Right renal pelvis (tissue), 4 donors: ENCODE measurements around the gene RNF111. TPM values are rescaled to one million over a fixed set of nuclear protein-coding genes. Genes with fewer than 3 reads are reported as not detected.

Experiments
- DNase-seq, 4 donors: peaks; one replicate each; pipeline ENCODE4 v3.0.0-alpha.2; 2013; ENCODE audit warnings: low read depth in 4 of 4, low spot score in 3 of 4, missing footprints in 1 of 4
- polyA plus RNA-seq, 4 donors: library from polyadenylated mRNA; unstranded; fragments of 120-200 nt; gene quantifications; one replicate each; pipeline ENCODE4 v1.2.1, GENCODE V29; 2013; ENCODE audit not compliant: insufficient read length in 4 of 4

RNF111 gene
- polyA plus RNA-seq, result 10 to 100 TPM; 35.4 to 50.4 (median 44.7) TPM

DNA sequence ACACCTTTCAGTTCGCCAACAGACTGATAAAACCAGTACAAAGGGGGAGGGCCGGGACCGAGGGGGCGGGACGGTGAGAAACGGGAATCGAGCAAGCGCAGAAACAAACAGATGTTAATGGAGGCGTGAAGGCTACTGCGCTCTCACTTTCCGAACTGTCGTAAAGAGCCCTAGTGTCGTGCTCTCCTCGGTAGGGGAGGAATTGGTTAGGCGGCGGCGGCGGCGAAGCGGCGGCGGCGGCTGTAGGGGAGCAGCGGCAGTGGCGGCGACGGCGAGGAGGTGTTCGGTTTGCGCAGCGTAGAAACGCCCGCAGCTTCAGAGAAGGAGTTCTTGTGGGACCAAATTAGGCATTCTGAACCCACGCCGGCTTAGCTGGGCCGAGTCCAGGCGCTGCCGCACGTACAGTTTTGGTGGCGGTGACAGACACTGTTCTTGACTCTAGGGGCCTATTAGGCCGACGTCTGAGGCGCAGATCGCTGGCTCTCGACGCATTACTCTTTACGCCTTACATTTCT is at the start of gene RNF111:
RNF111 (plus strand) TSS at position 173 of the 515 bp plus-strand sequence. CDS start 43,160 bp downstream, outside the sequence.
- DNase-seq, result peak; percentile 74 to 88 (median 87)

DNA sequence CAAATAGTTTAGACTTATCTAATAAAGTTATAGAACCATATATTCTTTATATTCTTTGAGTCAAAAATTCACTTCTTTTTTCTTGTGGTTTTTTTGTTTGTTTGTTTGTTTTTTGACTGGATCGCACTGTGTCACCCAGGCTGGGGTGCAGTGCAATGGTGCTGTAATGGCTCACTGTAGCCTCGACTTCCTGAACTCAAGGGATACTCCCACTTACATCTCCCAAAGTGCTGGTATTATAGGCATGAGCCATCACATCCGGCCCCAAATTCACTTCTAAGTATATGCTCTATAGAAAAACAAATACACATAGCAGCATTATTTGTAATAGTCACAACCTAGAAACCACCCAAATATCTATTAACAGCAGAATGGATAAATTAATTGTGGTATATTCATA is 40.3 kb upstream of the RNF111 start:
- DNase-seq, result no peak

DNA sequence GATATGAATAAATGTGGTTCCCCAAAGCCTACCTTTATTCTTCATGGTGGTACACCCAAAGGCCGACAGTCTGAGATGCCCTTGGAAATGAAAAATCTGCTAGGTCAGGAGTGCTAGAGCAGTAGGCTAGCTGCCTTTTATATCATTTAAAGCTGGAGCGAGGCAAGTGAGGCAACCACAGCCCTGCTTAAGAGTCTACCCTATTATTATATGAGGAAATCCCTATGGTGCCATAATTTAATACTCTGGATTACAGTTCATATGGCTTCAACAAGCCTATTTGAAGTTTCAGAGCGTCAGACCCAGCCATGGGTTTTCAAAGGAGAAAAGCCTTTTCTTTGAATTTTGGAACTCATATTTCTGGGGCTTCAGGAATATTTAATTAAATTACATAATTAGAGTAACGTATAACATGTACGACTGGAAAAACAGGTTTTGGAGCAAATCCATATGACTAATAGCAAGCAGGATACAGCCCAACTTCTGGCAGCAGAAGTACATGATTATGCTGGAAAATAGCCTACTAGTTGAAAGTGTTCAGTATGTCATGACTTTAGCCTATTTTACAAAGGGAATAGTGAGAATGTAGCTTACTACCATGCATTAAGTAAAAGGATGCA is 36.0 kb upstream of the RNF111 start:
- DNase-seq, result no peak

DNA sequence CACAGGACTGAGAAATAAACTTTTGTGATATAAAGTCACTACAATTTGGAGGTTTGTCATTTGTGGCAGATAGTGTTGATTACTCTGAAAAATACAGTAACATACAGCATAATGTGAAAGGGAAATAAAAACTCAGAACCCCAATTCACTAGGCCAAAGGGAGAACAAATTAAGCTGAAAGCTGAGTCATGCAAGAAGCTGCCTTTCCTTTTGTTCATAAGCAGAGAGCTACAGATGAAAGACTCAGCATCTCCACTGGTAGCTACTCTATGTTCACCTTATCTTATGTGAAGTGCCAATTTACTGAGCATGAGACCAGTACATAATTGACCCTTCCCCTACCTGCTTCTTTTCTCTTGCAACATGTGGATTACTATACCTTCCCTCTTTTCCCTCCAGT is 34.7 kb upstream of the RNF111 start:
- no peak for DNase-seq

DNA sequence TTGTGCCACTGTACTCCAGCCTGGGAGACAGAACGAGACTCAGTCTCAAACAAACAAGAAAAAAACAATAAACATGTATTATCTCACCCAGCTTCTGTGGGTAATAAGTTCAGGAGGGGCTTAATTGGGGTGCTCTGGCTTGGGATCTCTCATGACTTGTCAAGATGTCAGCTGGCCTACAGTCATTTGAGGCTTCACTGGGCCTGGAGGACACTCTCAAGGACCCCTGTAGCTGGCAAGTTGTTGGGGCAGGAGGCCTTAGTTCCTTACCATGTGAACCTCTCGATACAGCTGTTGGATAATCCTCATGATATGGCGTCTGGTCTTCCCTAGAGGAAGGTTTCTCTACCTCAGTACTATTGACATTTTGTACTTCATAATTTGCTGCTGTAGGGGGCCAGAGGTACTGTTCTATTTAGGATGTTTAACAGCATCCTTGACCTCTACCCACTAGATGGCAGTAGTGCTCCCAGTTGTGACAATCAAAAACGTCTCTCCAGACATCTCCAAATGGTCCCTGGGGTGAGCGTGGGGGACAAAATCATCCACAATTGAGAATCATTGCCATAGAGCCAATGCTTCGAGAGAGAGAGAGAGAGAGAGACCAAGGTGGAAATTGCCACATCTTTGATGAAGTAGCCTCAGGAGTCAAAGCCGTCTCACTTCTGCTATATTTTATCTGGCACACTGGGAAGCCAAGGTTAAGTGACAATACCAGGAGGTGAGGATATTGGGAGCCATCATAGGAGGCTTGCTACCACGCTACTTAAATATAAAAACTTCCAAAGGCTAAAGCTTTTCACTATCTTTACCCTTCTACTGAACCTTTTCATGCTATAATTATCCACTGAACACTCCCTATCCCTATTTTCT is 30.1 kb upstream of the RNF111 start:
- peak in 1 of 4 donors; percentile 13 for DNase-seq

DNA sequence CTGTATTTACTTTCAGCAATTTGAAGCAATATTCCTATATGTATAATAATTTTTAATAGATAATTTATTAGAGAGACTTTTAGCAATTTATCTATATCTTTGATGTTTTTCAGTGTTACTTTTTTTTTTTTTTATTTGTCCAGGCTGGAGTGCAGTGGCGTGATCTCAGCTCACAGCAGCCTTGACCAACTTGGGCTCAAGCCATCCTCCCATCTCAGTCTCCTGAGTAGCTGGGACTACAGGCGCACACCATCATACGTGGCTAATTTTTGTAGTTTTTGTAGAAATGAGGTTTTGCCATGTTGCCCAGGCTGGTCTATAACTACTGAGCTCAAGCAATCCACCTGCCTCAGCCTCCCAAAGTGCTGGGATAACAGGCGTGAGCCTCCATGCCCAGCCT is 28.7 kb upstream of the RNF111 start:
- no peak for DNase-seq

DNA sequence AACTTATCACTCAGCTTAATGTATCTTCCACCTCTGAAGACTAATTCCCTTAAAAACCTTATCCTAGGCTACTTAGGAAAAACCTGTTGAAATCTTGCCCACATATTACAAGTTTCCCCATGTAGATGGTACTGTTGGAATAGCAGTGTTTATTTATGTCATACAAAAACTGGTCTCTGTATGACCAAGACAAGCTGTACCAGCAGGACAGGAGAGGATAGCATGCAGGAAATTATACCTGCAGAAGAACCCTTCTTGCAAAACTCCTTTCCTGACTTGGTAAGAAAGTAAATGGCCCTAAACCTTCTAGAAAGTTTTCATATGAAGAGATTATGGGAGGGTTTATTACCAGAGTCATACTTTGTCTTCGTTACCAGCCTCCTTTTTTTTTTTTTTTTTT is 25.3 kb upstream of the RNF111 start:
- DNase-seq, result no peak

DNA sequence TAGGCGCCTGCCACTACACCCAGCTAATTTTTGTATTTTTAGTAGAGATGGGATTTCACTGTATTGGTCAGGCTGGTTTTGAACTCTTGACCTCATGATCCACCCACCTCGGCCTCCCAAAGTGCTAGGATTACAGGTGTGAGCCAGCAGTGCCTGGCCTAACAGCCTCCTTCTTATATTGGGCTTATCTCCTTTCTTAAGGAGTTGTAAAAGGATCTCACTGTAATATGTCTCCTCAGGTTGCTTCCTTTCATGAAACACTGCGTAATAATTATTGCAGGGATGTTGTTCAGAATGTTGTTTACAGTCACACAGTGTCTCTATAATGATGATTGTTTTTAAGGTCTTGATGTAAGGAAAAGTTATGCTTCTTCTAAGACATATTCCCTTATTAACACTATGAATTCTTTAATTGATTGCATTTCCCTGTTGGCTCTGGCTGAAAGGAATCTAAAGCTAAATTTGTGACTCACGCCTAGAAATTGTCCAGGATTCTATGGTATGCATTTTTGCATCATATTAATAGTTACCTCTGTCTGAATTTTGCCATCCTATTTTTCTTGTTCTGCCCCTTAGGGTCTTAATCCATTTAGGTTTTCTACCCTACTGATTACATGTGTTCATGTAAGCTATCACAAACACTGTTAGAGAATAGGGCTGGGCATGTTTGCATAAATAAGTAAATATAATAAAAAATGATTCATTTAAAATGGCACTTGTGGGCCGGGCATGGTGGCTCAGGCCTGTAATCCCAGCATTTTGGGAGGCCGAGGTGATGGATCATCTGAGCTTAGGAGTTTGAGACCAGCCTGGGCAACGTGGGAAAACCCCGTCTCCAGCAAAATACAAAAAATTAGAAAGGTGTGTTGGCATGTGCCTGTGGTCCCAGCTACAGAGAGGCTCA is 24.5 kb upstream of the RNF111 start:
- no peak for DNase-seq

DNA sequence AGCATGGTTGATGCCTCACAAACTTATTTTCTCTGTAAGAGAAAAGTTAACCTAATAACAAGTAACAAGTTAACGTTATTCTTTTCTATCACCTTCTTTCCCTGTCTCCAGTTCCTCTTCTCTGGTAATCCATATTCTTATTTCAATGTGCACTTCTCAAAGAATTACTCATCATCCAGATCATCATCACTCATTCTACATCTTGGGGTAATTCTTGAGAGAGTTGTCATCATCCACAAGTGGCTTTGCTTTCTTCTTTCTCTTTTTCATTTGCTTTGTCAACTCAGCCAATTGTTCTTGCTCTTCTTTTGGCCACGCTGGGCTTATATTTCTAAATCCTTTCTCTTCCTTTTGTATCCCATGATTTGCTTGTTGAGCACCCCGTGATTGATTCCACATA is 20.8 kb upstream of the RNF111 start:
- no peak for DNase-seq

DNA sequence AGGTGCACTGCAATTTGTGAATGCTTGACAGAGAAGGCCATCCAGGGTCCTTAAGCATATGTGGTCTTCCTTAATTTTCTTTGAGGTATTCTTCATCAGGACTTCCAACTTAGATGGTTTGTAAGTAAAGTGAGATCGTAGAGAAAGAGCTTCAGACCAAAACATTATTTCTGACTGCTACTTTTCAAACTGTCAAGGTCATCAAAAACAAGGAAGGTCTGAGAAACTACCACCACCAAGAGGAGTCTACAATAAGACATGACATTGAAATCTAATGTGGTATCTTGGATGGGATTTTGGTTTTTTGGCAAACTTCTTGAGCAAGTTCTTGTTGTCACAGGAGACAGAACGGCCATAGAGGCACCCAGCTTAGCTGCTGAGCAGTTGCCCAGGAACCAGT is 20.0 kb upstream of the RNF111 start:
- no peak for DNase-seq

DNA sequence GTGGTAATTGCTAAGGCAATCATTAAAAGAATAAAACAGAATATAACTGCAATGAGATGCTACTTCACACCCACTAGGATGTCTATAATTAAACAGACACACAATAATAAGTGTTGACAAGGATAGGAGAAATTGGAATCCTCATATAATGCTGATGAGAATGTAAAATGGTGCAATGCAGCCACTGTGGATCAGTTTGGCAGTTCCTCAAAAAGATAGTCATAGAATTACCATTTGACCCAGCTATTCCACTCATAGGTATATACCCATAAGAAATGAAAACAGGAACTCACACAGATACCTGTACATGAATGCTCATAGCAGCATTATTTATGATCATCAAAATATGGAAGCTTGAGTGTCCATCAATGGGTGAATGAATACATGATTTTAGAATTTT is 9.6 kb upstream of the RNF111 start:
- DNase-seq, result no peak

DNA sequence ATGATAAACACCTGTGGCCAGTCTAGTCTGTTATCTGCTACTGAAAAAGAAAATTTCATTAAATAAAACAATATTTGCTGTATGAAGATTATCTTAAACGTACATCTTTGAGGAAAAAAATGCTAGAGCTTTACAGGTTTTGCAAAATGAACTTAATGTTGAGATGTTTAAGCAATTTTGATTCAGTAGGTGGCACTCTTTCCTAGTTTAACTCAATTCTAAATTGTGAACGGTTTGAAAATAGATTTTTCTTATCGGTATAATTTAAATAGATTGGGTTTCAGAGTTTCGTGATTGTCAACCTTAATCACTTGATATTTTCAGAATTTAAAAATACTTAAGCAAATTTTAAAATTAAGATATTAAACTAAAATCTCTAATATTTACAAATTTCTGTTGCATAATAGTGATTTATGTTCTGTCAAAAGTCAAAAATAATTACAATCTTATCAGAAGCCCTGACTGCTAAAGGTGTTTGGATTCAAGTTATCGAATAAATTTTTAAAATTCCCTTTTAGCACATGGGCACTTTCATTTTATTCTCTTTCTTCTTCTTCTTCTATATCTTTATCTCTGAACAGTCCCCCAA is 7.0 kb upstream of the RNF111 start:
- DNase-seq, result no peak

DNA sequence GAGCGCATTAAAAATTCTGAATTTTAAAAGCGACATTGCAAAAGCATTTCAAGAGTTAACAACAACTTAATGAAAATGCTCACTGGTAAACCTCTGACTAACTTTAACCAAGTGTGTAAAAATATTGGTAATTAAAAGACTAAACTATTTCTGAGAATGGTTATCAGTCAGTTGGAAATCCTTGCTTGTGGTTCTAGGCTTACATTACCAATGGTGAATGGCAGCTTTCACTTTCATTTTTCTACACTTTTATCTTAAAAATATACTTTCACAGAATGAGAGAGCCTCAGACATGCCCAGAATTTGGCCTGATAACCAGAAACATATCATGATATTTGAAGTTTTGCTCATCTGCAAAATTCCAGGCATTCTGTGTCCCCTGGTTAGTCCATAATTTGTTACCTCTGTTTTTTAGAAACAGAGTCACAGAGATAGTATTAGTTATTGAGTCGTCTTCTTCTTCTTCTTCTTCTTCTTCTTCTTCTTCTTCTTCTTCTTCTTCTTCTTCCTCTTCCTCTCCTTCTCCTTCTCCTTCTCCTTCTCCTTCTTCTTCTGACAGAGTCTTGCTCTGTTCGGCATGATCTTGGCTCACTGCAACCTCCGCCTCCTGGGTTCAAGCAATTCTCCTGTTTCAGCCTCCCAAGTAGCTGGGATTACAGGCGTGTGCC is 5.5 kb upstream of the RNF111 start:
- DNase-seq, result no peak

DNA sequence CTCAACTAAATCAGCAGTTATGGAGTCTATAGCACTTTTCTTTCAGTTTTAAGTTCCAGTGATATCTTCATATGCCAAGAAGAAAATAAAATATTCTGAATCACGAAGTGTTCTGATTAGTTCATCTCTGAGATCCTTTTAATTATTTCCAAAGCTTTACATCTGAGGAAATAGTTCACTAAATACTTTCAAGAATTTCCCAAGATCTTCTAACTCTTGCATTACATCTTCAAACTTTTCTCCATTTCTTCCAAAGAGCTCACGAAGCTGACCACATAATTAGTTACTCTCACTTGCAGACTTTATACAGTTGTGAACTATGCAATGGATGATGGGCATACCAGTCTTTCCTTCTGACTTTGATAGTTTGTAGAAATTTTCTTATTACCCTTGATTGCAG is 4.2 kb upstream of the RNF111 start:
- DNase-seq, result no peak

DNA sequence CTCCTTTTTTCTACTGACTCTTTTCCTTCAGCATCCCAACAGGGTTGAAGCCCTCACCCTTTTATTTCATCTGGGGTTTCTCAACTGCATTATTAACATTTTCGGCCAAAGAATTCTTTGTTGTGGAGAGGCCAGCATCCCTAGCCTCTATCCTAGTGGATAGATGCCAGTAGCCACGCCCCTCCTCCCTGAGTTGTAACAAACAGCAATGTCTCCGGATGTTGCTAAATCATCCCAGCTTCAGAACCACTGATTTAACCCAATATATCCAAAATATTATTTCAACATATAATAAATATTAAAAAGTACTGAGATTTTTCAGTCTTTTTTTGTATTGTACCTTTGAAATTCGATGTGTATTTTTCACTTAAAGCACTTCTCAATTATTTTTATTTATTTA is 2.0 kb upstream of the RNF111 start:
- no peak for DNase-seq

DNA sequence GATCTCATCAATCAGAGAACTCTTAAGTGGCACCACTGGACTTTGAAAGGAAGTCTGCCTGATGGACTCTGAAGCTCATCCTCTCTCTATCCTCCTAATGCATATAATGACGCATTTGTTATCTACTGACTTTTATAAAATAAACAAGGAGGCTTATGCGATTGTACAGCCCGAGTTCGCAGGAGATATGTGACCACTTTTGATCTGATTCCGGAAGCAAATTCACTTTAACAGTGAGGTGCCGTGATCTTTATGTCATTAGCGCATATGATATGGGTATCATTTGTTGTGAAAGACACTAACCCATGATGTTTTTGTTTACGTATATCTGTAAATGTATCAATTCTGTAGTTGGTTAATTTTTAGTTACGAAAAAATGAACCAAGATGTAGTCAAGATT is 427 bp upstream of the RNF111 start:
- peak in 1 of 4 donors; percentile 32 for DNase-seq

DNA sequence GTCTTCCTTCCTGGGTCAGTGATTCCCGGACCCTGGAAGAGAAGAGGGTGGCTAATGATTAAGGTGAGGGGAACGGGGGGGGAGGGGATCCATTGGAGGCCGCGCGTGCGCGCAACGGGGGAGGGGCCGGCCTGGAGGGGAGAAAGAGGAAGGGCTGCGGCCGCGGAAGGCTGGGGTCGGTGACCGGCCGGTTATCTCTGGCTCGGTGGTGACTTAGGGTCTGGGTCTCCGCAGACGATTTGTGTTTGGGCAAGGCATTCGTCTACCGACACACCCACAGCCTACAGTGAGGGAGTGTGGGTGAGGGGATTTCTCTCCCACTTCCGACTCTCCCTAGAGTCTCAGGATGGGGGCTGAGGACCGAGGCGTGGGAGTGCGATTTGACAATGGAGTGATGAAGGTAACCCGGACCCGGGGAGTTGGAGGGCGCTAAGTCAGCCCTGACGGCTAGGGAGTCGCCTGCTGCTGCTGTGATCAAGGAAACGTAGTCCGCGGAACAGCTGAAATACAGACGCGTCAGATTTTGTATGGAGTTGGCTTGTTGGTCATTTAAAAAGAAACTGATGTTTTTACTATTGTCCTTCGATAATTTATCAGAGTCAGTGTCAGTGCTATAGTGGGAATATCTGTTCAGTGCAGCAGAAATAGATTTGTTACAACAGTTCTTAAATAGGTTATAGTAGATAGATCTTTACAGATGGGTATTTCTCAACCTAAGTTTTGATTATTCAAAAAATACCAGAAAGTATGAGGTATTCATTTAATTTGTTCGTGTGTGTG is 733 bp downstream of the RNF111 start:
- peak; percentile 60 to 79 (median 75) for DNase-seq

DNA sequence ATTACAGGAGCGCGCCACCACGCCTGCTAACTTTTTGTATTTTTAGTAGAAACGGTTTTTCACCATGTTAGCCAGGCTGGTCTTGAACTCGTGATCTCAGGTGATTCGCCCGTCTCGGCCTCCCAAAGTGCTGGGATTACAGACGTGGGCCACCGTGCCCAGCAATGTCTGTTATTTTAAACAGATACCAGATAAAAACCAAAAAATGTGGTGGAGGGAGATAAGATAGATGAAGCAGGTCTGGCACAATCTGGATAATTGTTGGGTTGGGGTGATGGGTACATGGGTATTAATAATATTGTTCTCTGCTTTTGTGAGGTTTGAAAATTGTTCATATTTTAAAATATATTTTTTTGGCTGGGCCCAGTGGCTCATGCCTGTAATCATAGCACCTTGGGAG is 4.7 kb downstream of the RNF111 start:
- DNase-seq, result no peak

DNA sequence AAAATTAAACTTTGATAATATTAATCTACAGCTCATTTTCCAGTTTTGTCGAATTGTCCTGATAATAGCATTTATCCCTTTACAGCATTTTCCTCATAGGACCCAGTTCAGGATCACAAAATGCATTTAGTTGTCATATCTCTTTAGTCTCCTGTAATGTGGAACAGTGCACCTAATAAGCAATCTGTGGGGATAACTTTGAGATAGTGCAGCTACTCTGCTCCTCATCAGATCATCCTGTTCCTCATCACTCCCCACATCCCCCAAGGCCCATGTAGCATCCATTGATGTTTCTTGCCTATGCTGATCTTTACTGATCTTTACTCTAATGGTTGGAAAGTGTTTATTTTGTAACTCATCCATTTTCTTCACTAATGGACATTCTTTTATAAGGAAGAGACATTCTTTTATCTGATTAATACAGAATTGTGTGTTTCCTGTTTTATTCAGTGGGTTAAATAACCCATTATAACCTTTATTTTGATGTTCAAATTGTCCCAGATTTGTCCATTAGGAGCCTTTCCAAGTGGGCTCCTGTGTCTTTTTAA is 7.5 kb downstream of the RNF111 start:
- DNase-seq, result no peak
